IMR-90 (cell line): Measurements from ENCODE around the gene ROM1. TPM values are rescaled to one million over a fixed set of nuclear protein-coding genes. Genes with fewer than 3 reads are reported as not detected.

Experiments
- ATAC-seq: fragments of 200-7000 bp; cut with Tn5 transposase; 2 replicates; pipeline ENCODE4 v1.9.1; 2020; ENCODE audit warnings: low read depth, mild to moderate bottlenecking, moderate library complexity
- BruUV-seq: library from RNA; stranded (reverse); fragments of 400-500 nt; replicated peaks from 2 replicates; lab custom pipeline; 2021; lab: Mats Ljungman, UMichigan
- CTCF ChIA-PET: fragments of 300-600 bp; formaldehyde crosslinking; extraction: SDS; loops from one replicate; lab custom pipeline; 2021; ENCODE audit warnings: antibody characterized with exemption; lab: Yijun Ruan, JAX
- POLR2A ChIA-PET: fragments of 300-600 bp; sonication (Branson Sonifier 250); formaldehyde crosslinking; loops from one replicate; lab custom pipeline; 2022; ENCODE audit warnings: antibody characterized with exemption; ENCODE audit not compliant: unreplicated experiment; lab: Charles Lee
- DNase-seq: peaks from one replicate; pipeline ENCODE4 v3.0.0; 2013
- H2AFZ ChIP-seq: replicated peaks from 2 replicates; pipeline ENCODE3; 2013; ENCODE audit warnings: low read length, mild to moderate bottlenecking; ENCODE audit not compliant: poor library complexity
- H2AK5ac ChIP-seq: 2 replicates; pipeline ENCODE4 v1.6.1; 2013; ENCODE audit warnings: low read depth, low read length, inconsistent platforms
- H2AK9ac ChIP-seq: replicated peaks from 2 replicates; pipeline ENCODE3; 2013; ENCODE audit warnings: mild to moderate bottlenecking, low read depth, low read length, moderate library complexity; ENCODE audit not compliant: poor library complexity
- H2BK120ac ChIP-seq: 2 replicates; pipeline ENCODE4 v1.6.1; 2013; ENCODE audit warnings: low read depth, low read length, inconsistent platforms
- H2BK15ac ChIP-seq: 3 replicates; pipeline ENCODE4 v1.6.1; 2013; ENCODE audit warnings: low read depth, low read length, inconsistent platforms
- H2BK20ac ChIP-seq: 2 replicates; pipeline ENCODE4 v1.6.1; 2013; ENCODE audit warnings: low read depth, mild to moderate bottlenecking, inconsistent platforms, low read length, moderate library complexity
- H2BK5ac ChIP-seq: 2 replicates; pipeline ENCODE4 v1.6.1; 2013; ENCODE audit warnings: mild to moderate bottlenecking, low read depth, low read length, inconsistent platforms; ENCODE audit not compliant: poor library complexity, severe bottlenecking
- H3K14ac ChIP-seq: replicated peaks from 2 replicates; pipeline ENCODE4 v1.6.1; 2013; ENCODE audit warnings: low read depth, low read length, inconsistent platforms
- H3K18ac ChIP-seq: 2 replicates; pipeline ENCODE4 v1.6.1; 2013; ENCODE audit warnings: low read depth, low read length, control low read depth
- H3K23ac ChIP-seq: 2 replicates; pipeline ENCODE4 v1.6.1; 2013; ENCODE audit warnings: low read depth, low read length, inconsistent platforms
- H3K27ac ChIP-seq: 2 replicates; pipeline ENCODE4 v1.5.1; 2013; ENCODE audit warnings: mild to moderate bottlenecking, control low read depth, low read length; ENCODE audit not compliant: insufficient read depth
- H3K27me3 ChIP-seq: 2 replicates; pipeline ENCODE4 v1.6.1; 2013; ENCODE audit warnings: low read length; ENCODE audit not compliant: control insufficient read depth, insufficient read depth
- H3K36me3 ChIP-seq: 2 replicates; pipeline ENCODE4 v1.6.1; 2013; ENCODE audit warnings: low read length, mixed read lengths; ENCODE audit not compliant: control insufficient read depth, insufficient read depth
- H3K4ac ChIP-seq: 2 replicates; pipeline ENCODE4 v1.6.1; 2013; ENCODE audit warnings: low read depth, low read length, inconsistent platforms
- H3K4me1 ChIP-seq: 2 replicates; pipeline ENCODE4 v1.6.1; 2013; ENCODE audit warnings: low read length, mixed read lengths; ENCODE audit not compliant: control insufficient read depth, insufficient read depth
- H3K4me2 ChIP-seq: 2 replicates; pipeline ENCODE4 v1.6.1; 2013; ENCODE audit warnings: low read depth, mild to moderate bottlenecking, control low read depth, low read length, moderate library complexity
- H3K4me3 ChIP-seq: 2 replicates; pipeline ENCODE4 v1.5.1; 2013; ENCODE audit warnings: low read depth, mild to moderate bottlenecking, control low read depth, low read length, moderate library complexity; ENCODE audit not compliant: insufficient read depth
- H3K56ac ChIP-seq: 2 replicates; pipeline ENCODE4 v1.6.1; 2013; ENCODE audit warnings: low read length, inconsistent platforms; ENCODE audit not compliant: insufficient read depth; ENCODE audit errors: extremely low read depth
- H3K79me1 ChIP-seq, 2 experiments: 2 replicates each; pipeline ENCODE4 v1.6.1; 2013; ENCODE audit warnings: low read length in 2 of 2, inconsistent platforms in 1 of 2, low read depth in 1 of 2
- H3K9ac ChIP-seq: 2 replicates; pipeline ENCODE4 v1.6.1; 2013; ENCODE audit warnings: low read depth, low read length, control low read depth
- H3K9me1 ChIP-seq: 2 replicates; pipeline ENCODE4 v1.6.1; 2013; ENCODE audit warnings: low read length, inconsistent platforms; ENCODE audit not compliant: insufficient read depth
- H3K9me3 ChIP-seq: 2 replicates; pipeline ENCODE4 v1.6.1; 2013; ENCODE audit warnings: low read length; ENCODE audit not compliant: control insufficient read depth, insufficient read depth
- H4K20me1 ChIP-seq: 2 replicates; pipeline ENCODE4 v1.6.1; 2013; ENCODE audit warnings: low read length, inconsistent platforms; ENCODE audit not compliant: insufficient read depth
- H4K5ac ChIP-seq: 2 replicates; pipeline ENCODE4 v1.6.1; 2013; ENCODE audit warnings: mild to moderate bottlenecking, low read depth, low read length, control low read depth
- H4K8ac ChIP-seq, 2 experiments: 2 replicates each; pipeline ENCODE4 v1.6.1; 2013; ENCODE audit warnings: low read depth in 2 of 2, low read length in 2 of 2, control low read depth in 1 of 2, inconsistent platforms in 1 of 2
- H4K91ac ChIP-seq: 2 replicates; pipeline ENCODE4 v1.6.1; 2013; ENCODE audit warnings: low read depth, low read length, inconsistent platforms; ENCODE audit not compliant: insufficient read depth
- BHLHE40 ChIP-seq: fragments of 150-350 bp; IDR thresholded peaks from 2 replicates; pipeline ENCODE4 v1.6.1; 2016; ENCODE audit warnings: mild to moderate bottlenecking, low read depth, low read length
- CHD1 ChIP-seq: IDR thresholded peaks from 2 replicates; pipeline ENCODE4 v1.6.1; 2012; ENCODE audit warnings: low read depth, low read length, improper control_type of control experiment
- FOS ChIP-seq: fragments of 150-350 bp; IDR thresholded peaks from 2 replicates; pipeline ENCODE4 v1.6.1; 2016; ENCODE audit warnings: low read depth, low read length
- MAFK ChIP-seq: IDR thresholded peaks from 2 replicates; pipeline ENCODE4 v1.6.1; 2012; ENCODE audit warnings: low read depth, low read length, improper control_type of control experiment
- SMC3 ChIP-seq: fragments of 150-350 bp; IDR thresholded peaks from 2 replicates; pipeline ENCODE4 v1.6.1; 2016; ENCODE audit warnings: low read depth, mild to moderate bottlenecking, antibody characterized with exemption, low read length, moderate library complexity
- WGBS, 2 experiments: methylation state at CpG; one replicate each; pipeline versions ENCODE4 v1.1.5 to v1.1.7; 2013; ENCODE audit warnings: missing lambda C conversion rate in 2 of 2; ENCODE audit not compliant: insufficient read length in 1 of 2; ENCODE audit errors: extremely low coverage in 2 of 2; 5-methylcytosine and 5-hydroxymethylcytosine counted together
- dilution Hi-C: fragments of 300-500 bp; cut with HindIII; formaldehyde crosslinking; loops from one replicate; pipeline ENCODE4 v1.14.3; 2018; ENCODE audit warnings: low sequenced_read_pairs; ENCODE audit not compliant: unreplicated experiment
- in situ Hi-C: fragments of 300-500 bp; cut with MboI; formaldehyde crosslinking; loops from 3 replicates; pipeline ENCODE4 v1.14.3; 2019; ENCODE audit warnings: low sequenced_read_pairs, inconsistent platforms, mixed read lengths
- intact Hi-C: fragments of 100-400 bp; cut with micrococcal nuclease; formaldehyde crosslinking; loops from 2 replicates; pipeline ENCODE4 v1.10.0; 2022
- polyA plus RNA-seq, 3 experiments: library from polyadenylated mRNA; depleted of rRNA; stranded (reverse); fragments of >200 nt; gene quantifications; 2 replicates each; pipeline ENCODE4 v1.2.3, GENCODE V29; 2012; ENCODE audit warnings: low replicate concordance in 1 of 3
- total RNA-seq: library from RNA; depleted of rRNA; stranded (reverse); fragments of >200 nt; gene quantifications from 2 replicates; pipeline ENCODE4 v1.2.3, GENCODE V29; 2012
- TF ChIP-seq, protein P1 (sequence below): fragments of 150-350 bp; IDR thresholded peaks from 2 replicates; pipeline ENCODE4 v1.6.1; 2017; ENCODE audit warnings: mild to moderate bottlenecking, antibody characterized with exemption, low read length, low read depth

Gene ROM1
- total and polyA plus RNA-seq, 2 of the 4 experiments (the other 2 are of a cell fraction) = 2.2 to 2.5 TPM

GRCh38 chr11:62627713-62628112, 14.7 kb downstream of the ROM1 start:
- no peak overlapping the region for H3K4me2 ChIP-seq
- no peak overlapping the region for H4K91ac ChIP-seq
- H3K27me3 ChIP-seq = no peaks in the 10 kb centered on the region
- H3K14ac ChIP-seq = no peak overlapping the region
- TF ChIP-seq CHD1 (no peak), BHLHE40 (no peak), SMC3 (no peak), MAFK (no peak), FOS (no peak)
- TF ChIP-seq, protein P1, sequence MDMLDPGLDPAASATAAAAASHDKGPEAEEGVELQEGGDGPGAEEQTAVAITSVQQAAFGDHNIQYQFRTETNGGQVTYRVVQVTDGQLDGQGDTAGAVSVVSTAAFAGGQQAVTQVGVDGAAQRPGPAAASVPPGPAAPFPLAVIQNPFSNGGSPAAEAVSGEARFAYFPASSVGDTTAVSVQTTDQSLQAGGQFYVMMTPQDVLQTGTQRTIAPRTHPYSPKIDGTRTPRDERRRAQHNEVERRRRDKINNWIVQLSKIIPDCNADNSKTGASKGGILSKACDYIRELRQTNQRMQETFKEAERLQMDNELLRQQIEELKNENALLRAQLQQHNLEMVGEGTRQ = no peak
- H3K4me1 ChIP-seq = no peaks in the 10 kb centered on the region
- ChIA-PET POLR2A (no interaction called here), CTCF (no interaction called here)
- no peak overlapping the region for H2BK15ac ChIP-seq
- no peak overlapping the region for H2BK120ac ChIP-seq
- H3K36me3 ChIP-seq = peaks cover 69% of the 10 kb centered on the region
- no TSS peak for BruUV-seq
- WGBS, 2 experiments = 64% methylated on average over 2 of the region's 3 CpGs; no CpG with 5 or more reads in 1 of the 2 experiments
- H3K56ac ChIP-seq = no peak overlapping the region
- no peak overlapping the region for H3K23ac ChIP-seq
- no peak overlapping the region for H3K4me3 ChIP-seq
- H2AFZ ChIP-seq = no peak overlapping the region
- dilution Hi-C loops (no loop called here), in situ Hi-C loops (no loop called here), intact Hi-C loops (no loop called here)
- no peak overlapping the region for H2AK9ac ChIP-seq
- no peak overlapping the region for H2AK5ac ChIP-seq
- H2BK5ac ChIP-seq = no peak overlapping the region
- no peak for ATAC-seq
- no peak for DNase-seq
- H4K5ac ChIP-seq = no peak overlapping the region
- no peaks in the 10 kb centered on the region; the same call in 1 of the 2 replicates for H4K20me1 ChIP-seq
- no peak overlapping the region for H3K9ac ChIP-seq
- no peak overlapping the region for H4K8ac ChIP-seq
- H3K18ac ChIP-seq = no peak overlapping the region
- H3K79me1 ChIP-seq = peaks cover 16 to 24% of the 10 kb centered on the region in 2 experiments
- H3K27ac ChIP-seq = no peak overlapping the region
- H3K4ac ChIP-seq = no peak overlapping the region
- peaks cover 3% of the 10 kb centered on the region; the same call in 1 of the 2 replicates for H3K9me1 ChIP-seq
- no peaks in the 10 kb centered on the region for H3K9me3 ChIP-seq
- H2BK20ac ChIP-seq = no peak overlapping the region
